Neural cell (in vitro differentiated cells): ENCODE data around the gene DERA. TPM values are rescaled to one million over a fixed set of nuclear protein-coding genes. Genes with fewer than 3 reads are reported as not detected.

ENCODE experiments used
- H2AFZ ChIP-seq: fragments of 200-600, 300-800 bp; sonication (generic), shearing (Covaris generic); 2 replicates; pipeline ENCODE4 v1.6.0; 2014; ENCODE audit warnings: low read depth, mild to moderate bottlenecking, antibody characterized with exemption, low read length, moderate library complexity
- H3F3A ChIP-seq: fragments of 200-600 bp; shearing (Covaris generic); 2 replicates; pipeline ENCODE4 v1.6.1; 2016; ENCODE audit warnings: mild to moderate bottlenecking, moderate library complexity, mixed read lengths, antibody characterized with exemption, low read length; ENCODE audit not compliant: insufficient read depth, poor library complexity, severe bottlenecking
- H3K27ac ChIP-seq: fragments of 200-600, 300-800 bp; sonication (generic), shearing (Covaris generic); 2 replicates; pipeline ENCODE4 v1.5.1; 2014; ENCODE audit warnings: mild to moderate bottlenecking, low read length, moderate library complexity
- H3K27me3 ChIP-seq: fragments of 300-800, 200-600 bp; sonication (generic), shearing (Covaris generic); 2 replicates; pipeline ENCODE4 v1.6.0; 2014; ENCODE audit warnings: mild to moderate bottlenecking, low read depth, low read length, moderate library complexity; ENCODE audit not compliant: insufficient read depth
- H3K36me3 ChIP-seq: fragments of 300-800, 200-600 bp; sonication (generic), shearing (Covaris generic); 2 replicates; pipeline ENCODE4 v1.5.1; 2014; ENCODE audit warnings: mild to moderate bottlenecking, antibody characterized with exemption, low read length, moderate library complexity; ENCODE audit not compliant: insufficient read depth
- H3K4me2 ChIP-seq: fragments of 300-800, 200-600 bp; sonication (generic), shearing (Covaris generic); 2 replicates; pipeline ENCODE4 v1.6.0; 2014; ENCODE audit warnings: mild to moderate bottlenecking, low read length
- H3K4me3 ChIP-seq: fragments of 300-800, 200-600 bp; sonication (generic), shearing (Covaris generic); 2 replicates; pipeline ENCODE4 v1.5.1; 2014; ENCODE audit warnings: mild to moderate bottlenecking, low read length, moderate library complexity
- H3K79me2 ChIP-seq: fragments of 200-600 bp; shearing (Covaris generic); replicated peaks from 2 replicates; pipeline ENCODE4 v1.6.0; 2014; ENCODE audit warnings: mild to moderate bottlenecking, low read length, moderate library complexity; ENCODE audit not compliant: insufficient read depth
- H3K9ac ChIP-seq: fragments of 300-800, 200-600 bp; sonication (generic), shearing (Covaris generic); 2 replicates; pipeline ENCODE4 v1.6.1; 2016; ENCODE audit warnings: mild to moderate bottlenecking, low read length, mixed read lengths
- H3K9me2 ChIP-seq: fragments of 200-600 bp; shearing (Covaris generic); 2 replicates; pipeline ENCODE4 v1.6.1; 2016; ENCODE audit warnings: mild to moderate bottlenecking, low read length, mixed read lengths; ENCODE audit not compliant: insufficient read depth
- H3K9me3 ChIP-seq: fragments of 200-600, 300-800 bp; sonication (generic), shearing (Covaris generic); 2 replicates; pipeline ENCODE4 v1.6.1; 2016; ENCODE audit warnings: mild to moderate bottlenecking, mixed run types, low read length, moderate library complexity, mixed read lengths
- H4K20me1 ChIP-seq: fragments of 200-600 bp; shearing (Covaris generic); 2 replicates; pipeline ENCODE4 v1.6.1; 2016; ENCODE audit warnings: mild to moderate bottlenecking, mixed run types; ENCODE audit not compliant: insufficient read depth
- EP300 ChIP-seq: fragments of 450-650 bp; conservative IDR thresholded peaks from 2 replicates; pipeline ENCODE4 v1.6.1; 2014; ENCODE audit warnings: antibody characterized with exemption, mild to moderate bottlenecking, moderate library complexity; ENCODE audit not compliant: poor library complexity, severe bottlenecking
- EZH2 ChIP-seq: fragments of 200-600, 300-800 bp; shearing (Covaris generic), sonication (generic); IDR thresholded peaks from 2 replicates; pipeline ENCODE4 v1.6.1; 2014; ENCODE audit warnings: antibody characterized with exemption, low read length, borderline replicate concordance, mild to moderate bottlenecking; ENCODE audit not compliant: insufficient read depth, poor library complexity, severe bottlenecking
- MXI1 ChIP-seq: fragments of 450-650 bp; conservative IDR thresholded peaks from 2 replicates; pipeline ENCODE4 v1.6.1; 2014; ENCODE audit warnings: antibody characterized with exemption, mild to moderate bottlenecking; ENCODE audit not compliant: poor library complexity, severe bottlenecking
- RAD21 ChIP-seq: fragments of 450-650 bp; conservative IDR thresholded peaks from 2 replicates; pipeline ENCODE4 v1.6.1; 2014; ENCODE audit warnings: antibody characterized with exemption, mild to moderate bottlenecking, moderate library complexity
- REST ChIP-seq: IDR thresholded peaks from 2 replicates; pipeline ENCODE4 v1.6.1; 2012; ENCODE audit warnings: borderline replicate concordance
- SMC3 ChIP-seq: fragments of 450-650 bp; conservative IDR thresholded peaks from 2 replicates; pipeline ENCODE4 v1.6.1; 2014; ENCODE audit warnings: antibody characterized with exemption, mild to moderate bottlenecking, moderate library complexity; ENCODE audit not compliant: poor library complexity
- TAF1 ChIP-seq: IDR thresholded peaks from 2 replicates; pipeline ENCODE4 v1.6.1; 2012; ENCODE audit warnings: low read depth
- polyA plus RNA-seq: library from polyadenylated mRNA; depleted of rRNA; stranded (reverse); fragments of >200 nt; gene quantifications from 2 replicates; pipeline ENCODE4 v1.2.3, GENCODE V29; 2014

The DERA gene
- polyA plus RNA-seq, 1 donor from 2014 or later: 7.7 TPM

GRCh38 chr12:16043480-16043879 is 132.3 kb downstream of the DERA start (continued):
- no peak for TF ChIP-seq EP300

GRCh38 chr12:16046266-16046665 is 135.1 kb downstream of the DERA start:
- TF ChIP-seq MXI1 (no peak), RAD21 (no peak), TAF1 (no peak), SMC3 (no peak), EZH2 (no peak)
- no peak overlapping the region for H3K9ac ChIP-seq
- H3K79me2 ChIP-seq: no peaks in the 10 kb centered on the region
- no peaks in the 10 kb centered on the region for H3F3A ChIP-seq
- no peaks in the 10 kb centered on the region for H3K27me3 ChIP-seq
- H3K4me3 ChIP-seq: no peak overlapping the region
- H3K9me2 ChIP-seq: no peaks in the 10 kb centered on the region
- H3K27ac ChIP-seq: no peak overlapping the region
- no peaks in the 10 kb centered on the region for H3K9me3 ChIP-seq
- H3K36me3 ChIP-seq: no peaks in the 10 kb centered on the region
- no peaks in the 10 kb centered on the region for H4K20me1 ChIP-seq
- no peak overlapping the region for H3K4me2 ChIP-seq
- no peak overlapping the region for H2AFZ ChIP-seq

GRCh38 chr12:16048511-16048910 is 137.4 kb downstream of the DERA start:
- no peak overlapping the region for H3K4me2 ChIP-seq
- no peak overlapping the region for H3K9ac ChIP-seq
- no peak overlapping the region for H2AFZ ChIP-seq

More at GRCh38 chr12:16048511-16048910, 137.4 kb downstream of the DERA start:
- H3K79me2 ChIP-seq: no peaks in the 10 kb centered on the region
- no peaks in the 10 kb centered on the region for H3K27me3 ChIP-seq
- H4K20me1 ChIP-seq: no peaks in the 10 kb centered on the region
- no peak overlapping the region for H3K27ac ChIP-seq
- no peak overlapping the region for H3K4me3 ChIP-seq
- H3K9me2 ChIP-seq: no peaks in the 10 kb centered on the region
- H3F3A ChIP-seq: no peaks in the 10 kb centered on the region
- H3K9me3 ChIP-seq: no peaks in the 10 kb centered on the region
- no peaks in the 10 kb centered on the region for H3K36me3 ChIP-seq
- TF ChIP-seq SMC3 (no peak), EZH2 (no peak), MXI1 (no peak), REST (no peak), RAD21 (no peak), TAF1 (no peak)
